Vagina (tissue), 2 donors: Measurements from ENCODE around the gene PRR29.

ENCODE experiments used
- POLR2A ChIP-seq, 2 donors: fragments of 450-650 bp; IDR thresholded peaks; one replicate each; pipeline ENCODE4 v1.6.1; 2017; ENCODE audit warnings: antibody characterized with exemption in 2 of 2, mild to moderate bottlenecking in 2 of 2, moderate library complexity in 2 of 2
- POLR2AphosphoS5 ChIP-seq, 2 donors: sonication (generic); formaldehyde crosslinking; IDR thresholded peaks; one replicate each; pipeline ENCODE4 v1.9.0; 2017; ENCODE audit warnings: antibody characterized with exemption in 2 of 2, mild to moderate bottlenecking in 2 of 2, low read depth in 1 of 2; ENCODE audit not compliant: insufficient read depth in 1 of 2
- TF ChIP-seq, protein P1 (sequence below), 3 experiments: fragments of 450-650 bp in 2 of 3; fragments of 200-600 bp in 1 of 3; sonication (generic) in 1 of 3; IDR thresholded peaks; one replicate each; pipeline ENCODE4 v1.5.1; 2017 to 2019; ENCODE audit warnings: antibody characterized with exemption in 3 of 3, mild to moderate bottlenecking in 2 of 3, moderate library complexity in 2 of 3

DNA sequence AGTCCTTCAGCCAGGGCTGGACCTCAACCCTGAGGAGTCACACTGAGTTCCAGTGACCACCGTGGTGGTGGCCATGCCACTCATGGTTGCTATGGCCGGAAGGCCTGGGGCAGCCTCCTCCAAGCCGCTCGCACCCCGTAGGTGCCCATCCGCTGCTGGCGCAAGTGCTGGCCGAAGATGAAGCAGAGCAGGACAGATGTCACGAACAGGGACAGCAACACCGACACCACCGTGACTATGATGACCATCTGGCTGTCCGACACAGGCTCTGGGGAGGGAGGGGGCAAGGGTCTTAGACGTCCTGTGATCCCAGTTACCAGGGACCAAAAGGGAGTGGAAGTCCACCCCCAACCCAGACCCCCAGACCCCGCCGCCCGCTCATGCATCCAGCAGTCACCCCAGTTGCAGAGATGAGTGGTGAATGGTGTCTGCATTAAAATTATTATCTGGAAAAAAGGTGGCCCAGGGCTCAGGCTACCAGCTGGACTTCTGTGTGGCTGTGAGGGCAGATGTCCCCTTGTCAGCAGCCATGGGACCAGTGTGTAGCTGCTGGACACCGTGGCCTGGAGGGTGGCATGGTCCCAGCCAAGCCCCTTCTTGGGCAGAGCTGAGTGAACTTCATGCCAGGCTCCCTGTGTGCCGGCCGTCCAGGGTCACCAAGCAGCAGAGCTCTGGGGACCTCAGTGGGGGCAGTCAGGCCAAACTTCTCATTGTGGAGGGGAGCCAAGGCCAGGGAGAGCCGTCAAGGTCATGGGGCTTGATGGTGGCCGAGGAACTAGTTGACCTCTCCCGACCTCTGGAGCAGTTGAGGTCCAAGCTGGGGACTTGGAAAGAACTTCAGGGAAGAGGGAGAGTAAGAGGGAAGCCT lies 4.7 kb downstream of the PRR29 start:
- TF ChIP-seq POLR2A (IDR thresholded peaks at IDR 0.05), result no peak
- TF ChIP-seq, protein P1, sequence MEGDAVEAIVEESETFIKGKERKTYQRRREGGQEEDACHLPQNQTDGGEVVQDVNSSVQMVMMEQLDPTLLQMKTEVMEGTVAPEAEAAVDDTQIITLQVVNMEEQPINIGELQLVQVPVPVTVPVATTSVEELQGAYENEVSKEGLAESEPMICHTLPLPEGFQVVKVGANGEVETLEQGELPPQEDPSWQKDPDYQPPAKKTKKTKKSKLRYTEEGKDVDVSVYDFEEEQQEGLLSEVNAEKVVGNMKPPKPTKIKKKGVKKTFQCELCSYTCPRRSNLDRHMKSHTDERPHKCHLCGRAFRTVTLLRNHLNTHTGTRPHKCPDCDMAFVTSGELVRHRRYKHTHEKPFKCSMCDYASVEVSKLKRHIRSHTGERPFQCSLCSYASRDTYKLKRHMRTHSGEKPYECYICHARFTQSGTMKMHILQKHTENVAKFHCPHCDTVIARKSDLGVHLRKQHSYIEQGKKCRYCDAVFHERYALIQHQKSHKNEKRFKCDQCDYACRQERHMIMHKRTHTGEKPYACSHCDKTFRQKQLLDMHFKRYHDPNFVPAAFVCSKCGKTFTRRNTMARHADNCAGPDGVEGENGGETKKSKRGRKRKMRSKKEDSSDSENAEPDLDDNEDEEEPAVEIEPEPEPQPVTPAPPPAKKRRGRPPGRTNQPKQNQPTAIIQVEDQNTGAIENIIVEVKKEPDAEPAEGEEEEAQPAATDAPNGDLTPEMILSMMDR (IDR thresholded peaks at IDR 0.05), result no peak
- no peak for TF ChIP-seq POLR2AphosphoS5 (IDR thresholded peaks at IDR 0.05; ENCODE audit: insufficient read depth in 1 of 2, low read depth in 1 of 2)
